NB4 (cell line): ENCODE measurements around the gene SART3.

ENCODE experiments used
- DNase-seq: peaks from one replicate; pipeline ENCODE4 v3.0.0; 2010; ENCODE audit warnings: low read depth
- H3K4me3 ChIP-seq: one replicate; pipeline ENCODE4 v1.5.1; 2011; ENCODE audit warnings: mild to moderate bottlenecking, low read depth, low read length, moderate library complexity
- MAX ChIP-seq: IDR thresholded peaks from 2 replicates; pipeline ENCODE4 v1.6.1; 2011; ENCODE audit warnings: low read depth, low read length
- MYC ChIP-seq: IDR thresholded peaks from 2 replicates; pipeline ENCODE4 v1.6.1; 2011; ENCODE audit warnings: low read depth, low read length
- POLR2A ChIP-seq: IDR thresholded peaks from 2 replicates; pipeline ENCODE4 v1.6.1; 2011; ENCODE audit warnings: mild to moderate bottlenecking; ENCODE audit not compliant: insufficient read length; ENCODE audit errors: extremely low read depth
- TF ChIP-seq, protein P1 (sequence below): IDR thresholded peaks from one replicate; pipeline ENCODE4 v1.5.1; 2012; ENCODE audit warnings: low read depth, low read length

Gene SART3

DNA sequence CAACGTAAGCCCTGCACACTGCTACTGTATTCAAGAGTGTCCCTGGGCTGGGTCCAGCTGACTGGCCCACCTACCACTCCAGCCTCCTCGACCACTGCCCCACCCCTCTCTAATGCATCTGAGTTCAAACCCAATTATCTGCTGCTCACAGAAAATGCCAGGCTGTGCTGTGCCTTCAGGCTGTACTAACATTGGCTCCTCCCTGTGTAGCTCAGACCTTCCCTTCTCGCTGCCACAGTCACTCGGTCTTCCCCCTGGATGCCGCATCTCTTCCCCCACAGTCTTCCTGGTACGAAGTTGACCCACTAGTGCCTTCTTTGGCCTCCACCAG lies 33.8 kb downstream of the SART3 start:
- TF ChIP-seq POLR2A (no peak), MAX (no peak), MYC (no peak)
- TF ChIP-seq, protein P1, sequence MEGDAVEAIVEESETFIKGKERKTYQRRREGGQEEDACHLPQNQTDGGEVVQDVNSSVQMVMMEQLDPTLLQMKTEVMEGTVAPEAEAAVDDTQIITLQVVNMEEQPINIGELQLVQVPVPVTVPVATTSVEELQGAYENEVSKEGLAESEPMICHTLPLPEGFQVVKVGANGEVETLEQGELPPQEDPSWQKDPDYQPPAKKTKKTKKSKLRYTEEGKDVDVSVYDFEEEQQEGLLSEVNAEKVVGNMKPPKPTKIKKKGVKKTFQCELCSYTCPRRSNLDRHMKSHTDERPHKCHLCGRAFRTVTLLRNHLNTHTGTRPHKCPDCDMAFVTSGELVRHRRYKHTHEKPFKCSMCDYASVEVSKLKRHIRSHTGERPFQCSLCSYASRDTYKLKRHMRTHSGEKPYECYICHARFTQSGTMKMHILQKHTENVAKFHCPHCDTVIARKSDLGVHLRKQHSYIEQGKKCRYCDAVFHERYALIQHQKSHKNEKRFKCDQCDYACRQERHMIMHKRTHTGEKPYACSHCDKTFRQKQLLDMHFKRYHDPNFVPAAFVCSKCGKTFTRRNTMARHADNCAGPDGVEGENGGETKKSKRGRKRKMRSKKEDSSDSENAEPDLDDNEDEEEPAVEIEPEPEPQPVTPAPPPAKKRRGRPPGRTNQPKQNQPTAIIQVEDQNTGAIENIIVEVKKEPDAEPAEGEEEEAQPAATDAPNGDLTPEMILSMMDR = no peak
- no peak for DNase-seq
- no peak overlapping the region for H3K4me3 ChIP-seq

DNA sequence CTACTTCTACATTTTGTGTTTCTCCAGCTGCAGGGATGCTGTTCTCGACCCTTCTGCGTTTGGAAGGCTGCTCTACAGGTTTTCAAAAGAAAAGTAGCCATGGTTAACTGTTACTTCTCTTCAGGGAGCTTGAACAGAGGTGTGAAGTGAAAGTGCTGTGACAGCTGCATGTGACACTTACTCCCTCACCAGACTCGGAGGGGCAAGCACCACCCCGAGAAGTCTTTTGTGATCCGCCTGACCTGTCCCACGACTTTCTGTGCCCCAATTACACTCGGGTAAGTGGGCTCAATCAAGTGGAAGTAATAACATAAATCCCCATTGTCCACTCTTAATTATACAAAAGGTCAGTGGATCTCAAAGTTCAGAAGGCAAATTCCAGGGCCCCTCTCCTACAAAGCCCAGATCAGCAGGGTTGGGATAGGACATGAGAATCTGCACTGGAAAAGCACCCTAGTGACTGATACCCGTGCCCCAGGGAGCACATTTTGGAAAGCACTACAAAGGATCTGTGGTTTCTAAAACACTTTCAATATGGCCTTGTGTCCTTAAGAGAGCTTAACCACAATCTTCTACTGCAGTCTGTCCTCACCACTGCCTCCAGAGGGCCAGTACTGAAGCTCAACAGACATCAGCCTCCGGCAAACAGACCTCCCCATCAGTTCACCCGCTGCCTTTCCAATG lies 34.3 kb downstream of the SART3 start:
- peak; percentile 24 for DNase-seq
- H3K4me3 ChIP-seq = no peak overlapping the region
- TF ChIP-seq MYC (no peak), MAX (no peak)

GRCh38 chr12:108525681-108526080 lies 35.3 kb downstream of the SART3 start:
- TF ChIP-seq POLR2A (no peak), MYC (no peak), MAX (no peak)
- TF ChIP-seq, protein P1 = no peak
- no peak for DNase-seq
- H3K4me3 ChIP-seq = no peak overlapping the region

DNA sequence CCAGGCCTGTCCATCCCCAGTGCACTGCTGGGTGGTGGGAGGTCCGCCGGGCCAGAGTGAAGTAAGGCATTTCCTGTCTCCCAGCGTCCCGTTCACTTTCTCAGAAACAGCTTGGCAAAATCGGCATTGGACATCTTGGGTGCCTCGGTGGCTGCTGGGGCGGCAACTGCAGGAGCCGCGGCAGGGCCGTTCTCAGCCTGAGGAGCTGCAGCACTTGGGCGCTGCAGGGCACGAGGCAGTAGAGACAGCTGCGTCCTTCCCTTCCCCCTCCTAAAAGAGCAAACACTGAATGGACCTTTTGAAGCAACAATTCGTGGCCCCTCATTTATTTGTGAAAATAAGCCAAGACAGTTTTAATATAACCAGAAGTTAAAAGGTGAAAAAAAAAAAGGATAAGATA lies 37.6 kb downstream of the SART3 start:
- TF ChIP-seq, protein P1 = no peak
- TF ChIP-seq POLR2A (no peak), MAX (no peak), MYC (no peak)
- DNase-seq = no peak
- no peak overlapping the region for H3K4me3 ChIP-seq

GRCh38 chr12:108519558-108519957 lies 41.4 kb downstream of the SART3 start:
- no peak for TF ChIP-seq POLR2A
- TF ChIP-seq MYC = no peak
- TF ChIP-seq MAX = peak; percentile 25; the same call in 1 of the 2 replicates
- TF ChIP-seq, protein P1 = peak; percentile 27
- no peak overlapping the region for H3K4me3 ChIP-seq
- DNase-seq = peak; percentile 48

DNA sequence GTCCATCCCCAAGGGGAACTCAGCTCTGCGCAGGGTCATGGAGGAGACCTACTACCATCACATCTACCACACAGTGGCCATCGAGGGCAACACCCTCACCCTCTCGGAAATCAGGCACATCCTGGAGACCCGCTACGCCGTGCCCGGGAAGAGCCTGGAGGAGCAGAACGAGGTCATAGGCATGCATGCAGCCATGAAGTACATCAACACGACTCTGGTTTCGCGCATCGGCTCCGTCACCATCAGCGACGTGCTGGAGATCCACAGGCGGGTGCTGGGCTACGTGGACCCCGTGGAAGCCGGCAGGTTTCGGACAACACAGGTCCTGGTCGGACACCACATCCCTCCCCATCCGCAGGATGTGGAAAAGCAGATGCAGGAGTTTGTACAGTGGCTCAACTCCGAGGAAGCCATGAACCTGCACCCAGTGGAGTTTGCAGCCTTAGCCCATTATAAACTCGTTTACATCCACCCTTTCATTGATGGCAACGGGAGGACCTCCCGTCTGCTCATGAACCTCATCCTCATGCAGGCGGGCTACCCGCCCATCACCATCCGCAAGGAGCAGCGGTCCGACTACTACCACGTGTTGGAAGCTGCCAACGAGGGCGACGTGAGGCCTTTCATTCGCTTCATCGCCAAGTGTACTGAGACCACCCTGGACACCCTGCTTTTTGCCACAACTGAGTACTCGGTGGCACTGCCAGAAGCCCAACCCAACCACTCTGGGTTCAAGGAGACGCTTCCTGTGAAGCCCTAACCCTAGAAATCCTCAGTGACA lies 42.1 kb downstream of the SART3 start:
- TF ChIP-seq, protein P1 = no peak
- TF ChIP-seq POLR2A (no peak), MYC (no peak), MAX (no peak)
- no peak overlapping the region for H3K4me3 ChIP-seq
- DNase-seq = no peak
